GM18870 (cell line): ENCODE measurements around the gene SPINK2.

Source experiments
- ATAC-seq: cut with Tn5 transposase; IDR thresholded peaks from one replicate; pipeline ENCODE4 v1.9.1; 2021; ENCODE audit warnings: moderate library complexity; ENCODE audit not compliant: unreplicated experiment

SPINK2 gene

GRCh38 chr4:56821381-56822243, at the start of gene SPINK2:
TSS of gene SPINK2 (minus strand) at chr4:56821701. CDS start at chr4:56821662, 39 bp downstream.
- ATAC-seq, result no peak

GRCh38 chr4:56870946-56871345, 49.4 kb upstream of the SPINK2 start:
- ATAC-seq, result no peak

GRCh38 chr4:56863441-56864139, 42.1 kb upstream of the SPINK2 start:
- no peak for ATAC-seq

GRCh38 chr4:56861360-56861759, 39.9 kb upstream of the SPINK2 start:
- ATAC-seq, result no peak

GRCh38 chr4:56860781-56861180, 39.3 kb upstream of the SPINK2 start:
- ATAC-seq, result peak; percentile 43

GRCh38 chr4:56859841-56860240, 38.3 kb upstream of the SPINK2 start:
- peak; percentile 79 for ATAC-seq

GRCh38 chr4:56857601-56858309, 36.3 kb upstream of the SPINK2 start:
- no peak for ATAC-seq

GRCh38 chr4:56856656-56857055, 35.2 kb upstream of the SPINK2 start:
- ATAC-seq, result no peak

GRCh38 chr4:56850910-56851309, 29.4 kb upstream of the SPINK2 start:
- ATAC-seq, result no peak

GRCh38 chr4:56844802-56845580, 23.5 kb upstream of the SPINK2 start:
- ATAC-seq, result no peak

GRCh38 chr4:56843421-56843899, 22.0 kb upstream of the SPINK2 start:
- no peak for ATAC-seq

GRCh38 chr4:56840559-56840958, 19.1 kb upstream of the SPINK2 start:
- no peak for ATAC-seq

GRCh38 chr4:56828784-56829535, 7.5 kb upstream of the SPINK2 start:
- ATAC-seq, result peak; percentile 90

GRCh38 chr4:56823933-56824600, 2.6 kb upstream of the SPINK2 start:
- no peak for ATAC-seq

- ATAC-seq, result no peak
These were observed 2.7 kb downstream of the SPINK2 start for GRCh38 chr4:56818797-56819196.

- peak; percentile 97 for ATAC-seq
These were observed 3.5 kb downstream of the SPINK2 start for GRCh38 chr4:56817840-56818491.

- ATAC-seq, result no peak
These were observed 14.8 kb downstream of the SPINK2 start for GRCh38 chr4:56806666-56807065.

GRCh38 chr4:56804551-56804950, 16.9 kb downstream of the SPINK2 start:
- no peak for ATAC-seq

GRCh38 chr4:56803471-56803870, 18.0 kb downstream of the SPINK2 start:
- ATAC-seq, result no peak
